ENCODE measurements around the gene MLPH. TPM values are rescaled to one million over a fixed set of nuclear protein-coding genes. Genes with fewer than 3 reads are reported as not detected.

MLPH gene
- total and polyA plus RNA-seq, 2 of the 13 experiments (the other 11 are each of a cell fraction or from before 2014, with no cell fraction given): 0.12 TPM; not detected in 1

DNA sequence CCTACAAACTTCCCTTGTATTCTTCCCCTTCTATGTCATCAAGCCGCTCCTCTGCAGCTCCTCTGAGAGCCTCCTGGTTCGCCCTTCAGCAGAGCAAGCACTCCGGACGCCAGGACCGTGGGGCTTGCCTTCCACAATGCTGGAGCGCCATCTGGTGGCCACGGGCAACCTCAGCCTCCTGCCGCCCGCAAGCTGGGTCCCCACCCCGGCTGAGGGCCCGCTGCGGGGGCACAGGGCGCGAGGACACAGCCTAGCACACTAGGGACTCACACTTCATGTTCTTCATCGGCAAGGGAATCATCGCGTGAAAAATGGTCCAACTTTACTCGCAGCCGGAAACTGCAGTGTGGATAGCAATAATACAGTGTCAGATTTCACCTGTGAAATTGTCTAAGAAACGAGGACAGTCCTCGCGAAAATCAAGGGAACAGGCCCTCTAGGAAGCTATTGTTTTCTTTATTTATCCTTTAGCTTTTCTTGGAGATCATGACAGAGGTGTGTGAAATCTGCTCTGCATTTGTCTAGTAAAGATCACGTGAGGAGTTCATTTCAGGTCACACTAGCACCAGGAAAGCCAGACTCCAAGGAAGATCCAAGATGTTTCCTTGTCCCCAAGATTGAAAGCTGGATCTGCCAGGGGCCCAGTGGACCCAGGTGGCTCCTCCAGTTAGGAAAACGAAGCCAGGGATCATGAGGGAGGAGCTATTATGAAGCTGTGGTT lies 85.1 kb downstream of the MLPH start (continued):
- peak; percentile 43; the same call in 1 of the 2 replicates for TF ChIP-seq RBAK (CRISPR knock-in tag; IDR thresholded peaks at IDR 0.05)
- no peak for TF ChIP-seq SP4 (CRISPR knock-in tag; IDR thresholded peaks at IDR 0.05)
- TF ChIP-seq ATF2 (CRISPR knock-in tag; IDR thresholded peaks at IDR 0.05): peak; percentile 31; the same call in 1 of the 2 replicates
- no peak for TF ChIP-seq ZNF552 (CRISPR knock-in tag; IDR thresholded peaks at IDR 0.05; ENCODE audit: borderline replicate concordance)
- no peak for TF ChIP-seq ZNF543 (CRISPR knock-in tag; IDR thresholded peaks at IDR 0.05)
- no peak for TF ChIP-seq ZNF136 (CRISPR knock-in tag; IDR thresholded peaks at IDR 0.05; ENCODE audit: low read depth)
- no peak for TF ChIP-seq SRSF9 (IDR thresholded peaks at IDR 0.05; ENCODE audit: borderline replicate concordance, insufficient read depth, low read depth, low read length, poor library complexity, severe bottlenecking)
- TF ChIP-seq FOXJ3 (CRISPR knock-in tag; IDR thresholded peaks at IDR 0.05; ENCODE audit: borderline replicate concordance): no peak
- TF ChIP-seq FIP1L1 (IDR thresholded peaks at IDR 0.05; ENCODE audit: borderline replicate concordance, insufficient read depth, low read depth, low read length): no peak
- peak; percentile 55; the same call in 1 of the 2 replicates for TF ChIP-seq THAP11 (CRISPR knock-in tag; IDR thresholded peaks at IDR 0.05)
- TF ChIP-seq FOXP1 (IDR thresholded peaks at IDR 0.05): no peak
- no peak for TF ChIP-seq FOXP1 (CRISPR knock-in tag; IDR thresholded peaks at IDR 0.05)
- no peak for TF ChIP-seq MAZ (IDR thresholded peaks at IDR 0.05; ENCODE audit: borderline replicate concordance, low read depth, low read length)
- no peak for TF ChIP-seq MAZ (CRISPR knock-in tag; IDR thresholded peaks at IDR 0.05; ENCODE audit: low read depth)
- TF ChIP-seq SMAD3 (CRISPR knock-in tag; IDR thresholded peaks at IDR 0.05): 0 out of 2 replicates have a peak, but pooled peaks have one; percentile 48
- no peak for TF ChIP-seq ELK4 (CRISPR knock-in tag; IDR thresholded peaks at IDR 0.05; ENCODE audit: borderline replicate concordance)
- no peak for TF ChIP-seq XBP1 (CRISPR knock-in tag; IDR thresholded peaks at IDR 0.05)
- peak; percentile 78 for TF ChIP-seq TEAD3 (CRISPR knock-in tag; optimal IDR thresholded peaks at IDR 0.05; ENCODE audit: borderline replicate concordance)
- TF ChIP-seq, protein P1, sequence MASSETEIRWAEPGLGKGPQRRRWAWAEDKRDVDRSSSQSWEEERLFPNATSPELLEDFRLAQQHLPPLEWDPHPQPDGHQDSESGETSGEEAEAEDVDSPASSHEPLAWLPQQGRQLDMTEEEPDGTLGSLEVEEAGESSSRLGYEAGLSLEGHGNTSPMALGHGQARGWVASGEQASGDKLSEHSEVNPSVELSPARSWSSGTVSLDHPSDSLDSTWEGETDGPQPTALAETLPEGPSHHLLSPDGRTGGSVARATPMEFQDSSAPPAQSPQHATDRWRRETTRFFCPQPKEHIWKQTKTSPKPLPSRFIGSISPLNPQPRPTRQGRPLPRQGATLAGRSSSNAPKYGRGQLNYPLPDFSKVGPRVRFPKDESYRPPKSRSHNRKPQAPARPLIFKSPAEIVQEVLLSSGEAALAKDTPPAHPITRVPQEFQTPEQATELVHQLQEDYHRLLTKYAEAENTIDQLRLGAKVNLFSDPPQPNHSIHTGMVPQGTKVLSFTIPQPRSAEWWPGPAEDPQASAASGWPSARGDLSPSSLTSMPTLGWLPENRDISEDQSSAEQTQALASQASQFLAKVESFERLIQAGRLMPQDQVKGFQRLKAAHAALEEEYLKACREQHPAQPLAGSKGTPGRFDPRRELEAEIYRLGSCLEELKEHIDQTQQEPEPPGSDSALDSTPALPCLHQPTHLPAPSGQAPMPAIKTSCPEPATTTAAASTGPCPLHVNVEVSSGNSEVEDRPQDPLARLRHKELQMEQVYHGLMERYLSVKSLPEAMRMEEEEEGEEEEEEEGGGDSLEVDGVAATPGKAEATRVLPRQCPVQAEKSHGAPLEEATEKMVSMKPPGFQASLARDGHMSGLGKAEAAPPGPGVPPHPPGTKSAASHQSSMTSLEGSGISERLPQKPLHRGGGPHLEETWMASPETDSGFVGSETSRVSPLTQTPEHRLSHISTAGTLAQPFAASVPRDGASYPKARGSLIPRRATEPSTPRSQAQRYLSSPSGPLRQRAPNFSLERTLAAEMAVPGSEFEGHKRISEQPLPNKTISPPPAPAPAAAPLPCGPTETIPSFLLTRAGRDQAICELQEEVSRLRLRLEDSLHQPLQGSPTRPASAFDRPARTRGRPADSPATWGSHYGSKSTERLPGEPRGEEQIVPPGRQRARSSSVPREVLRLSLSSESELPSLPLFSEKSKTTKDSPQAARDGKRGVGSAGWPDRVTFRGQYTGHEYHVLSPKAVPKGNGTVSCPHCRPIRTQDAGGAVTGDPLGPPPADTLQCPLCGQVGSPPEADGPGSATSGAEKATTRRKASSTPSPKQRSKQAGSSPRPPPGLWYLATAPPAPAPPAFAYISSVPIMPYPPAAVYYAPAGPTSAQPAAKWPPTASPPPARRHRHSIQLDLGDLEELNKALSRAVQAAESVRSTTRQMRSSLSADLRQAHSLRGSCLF (CRISPR knock-in tag; IDR thresholded peaks at IDR 0.05; ENCODE audit: borderline replicate concordance): no peak
